NCI-H187 (cell line): ENCODE data around the gene HADHB.
"Not testable (repeated sequence)": the region's sequence is repeated elsewhere in the genome, so short reads cannot be mapped to it uniquely, and the experiment has no call there.

ENCODE experiments used
- DNase-seq, 2 experiments: peaks; one replicate each; lab custom pipeline; 2025; lab: John Stamatoyannopoulos, UW

The HADHB gene

GRCh38 chr2:26297061-26297460 is 52.3 kb downstream of the HADHB start:
- no peak for DNase-seq

- DNase-seq = no peak
Observed at GRCh38 chr2:26298286-26298637, 53.5 kb downstream of the HADHB start.

GRCh38 chr2:26298638-26299393 is 54.1 kb downstream of the HADHB start:
- DNase-seq = no peak

- DNase-seq = no peak
Observed at GRCh38 chr2:26299471-26300101, 54.8 kb downstream of the HADHB start.

GRCh38 chr2:26300234-26300925 is 55.6 kb downstream of the HADHB start:
- no peak for DNase-seq

GRCh38 chr2:26302846-26303245 is 58.1 kb downstream of the HADHB start:
- no peak for DNase-seq

- not testable (repeated sequence) for DNase-seq
Observed at GRCh38 chr2:26305094-26305493, 60.4 kb downstream of the HADHB start.

GRCh38 chr2:26305540-26305939 is 60.8 kb downstream of the HADHB start:
- no peak for DNase-seq

GRCh38 chr2:26309921-26310320 is 65.2 kb downstream of the HADHB start:
- no peak for DNase-seq

GRCh38 chr2:26312471-26312870 is 67.7 kb downstream of the HADHB start:
- no peak for DNase-seq

GRCh38 chr2:26313446-26313845 is 68.7 kb downstream of the HADHB start:
- no peak for DNase-seq

- DNase-seq = no peak
Observed at GRCh38 chr2:26314243-26314642, 69.5 kb downstream of the HADHB start.

GRCh38 chr2:26316041-26316440 is 71.3 kb downstream of the HADHB start:
- no peak for DNase-seq

GRCh38 chr2:26316845-26317244 is 72.1 kb downstream of the HADHB start:
- DNase-seq = no peak

- no peak for DNase-seq
Observed at GRCh38 chr2:26317377-26318105, 72.8 kb downstream of the HADHB start.

GRCh38 chr2:26318950-26319349 is 74.2 kb downstream of the HADHB start:
- DNase-seq = no peak

- not testable (repeated sequence) for DNase-seq
Observed at GRCh38 chr2:26324479-26324878, 79.7 kb downstream of the HADHB start.

- DNase-seq = no peak
Observed at GRCh38 chr2:26324903-26325302, 80.2 kb downstream of the HADHB start.

GRCh38 chr2:26325851-26326250 is 81.1 kb downstream of the HADHB start:
- DNase-seq = no peak

GRCh38 chr2:26326514-26326913 is 81.8 kb downstream of the HADHB start:
- DNase-seq = no peak

GRCh38 chr2:26327291-26328272 is 82.8 kb downstream of the HADHB start:
- no peak for DNase-seq
